HCT116 (cell line): ENCODE measurements around the gene CELF2. TPM values are rescaled to one million over a fixed set of nuclear protein-coding genes. Genes with fewer than 3 reads are reported as not detected.

Experiments used
- ATAC-seq: fragments of 200-7000 bp; cut with Tn5 transposase; 2 replicates; pipeline ENCODE4 v1.9.1; 2020; ENCODE audit warnings: mild to moderate bottlenecking, moderate library complexity
- BruUV-seq: library from RNA; stranded (reverse); fragments of 400-500 nt; replicated peaks from 2 replicates; lab custom pipeline; 2021; lab: Mats Ljungman, UMichigan
- CTCF ChIA-PET: fragments of 300-600 bp; sonication (Branson Sonifier 250); formaldehyde crosslinking; loops from one replicate; lab custom pipeline; 2021; ENCODE audit warnings: antibody characterized with exemption; lab: Charles Lee
- POLR2A ChIA-PET: fragments of 300-600, 350-600 bp; sonication (Branson Sonifier 250); formaldehyde crosslinking; loops from one replicate; lab custom pipeline; 2021; ENCODE audit warnings: antibody characterized with exemption; lab: Charles Lee
- RAD21 ChIA-PET, 2 experiments: fragments of 300-600 bp; sonication (Branson Sonifier 250); formaldehyde crosslinking; loops; one replicate each; lab custom pipeline; 2023; ENCODE audit warnings: low total read pairs in 2 of 2; ENCODE audit not compliant: uncharacterized antibody in 2 of 2, unreplicated experiment in 2 of 2, low non-redundant PET in 1 of 2; lab: Charles Lee
- DNase-seq: peaks from one replicate; pipeline ENCODE4 v3.0.0-alpha.2; 2010; ENCODE audit warnings: low read depth, low spot score
- H2AFZ ChIP-seq: fragments of 200-600 bp; shearing (Covaris generic), sonication (generic); 2 replicates; pipeline ENCODE4 v1.6.1; 2017; ENCODE audit warnings: low read depth, mixed run types, mixed read lengths, antibody characterized with exemption, low read length; ENCODE audit not compliant: poor library complexity, severe bottlenecking
- H3K27ac ChIP-seq: 2 replicates; pipeline ENCODE4 v1.5.1; 2012; ENCODE audit warnings: low read depth, low read length
- H3K27me3 ChIP-seq: fragments of 200-600 bp; sonication (generic); 2 replicates; pipeline ENCODE4 v1.6.1; 2016; ENCODE audit warnings: mixed run types, low read length, mixed read lengths; ENCODE audit not compliant: insufficient read depth
- H3K36me3 ChIP-seq, 2 experiments: fragments of 200-500 bp in 1 of 2; fragments of 200-600 bp in 1 of 2; sonication (Bioruptor generic) in 1 of 2; sonication (generic) in 1 of 2; 2 replicates each; pipeline versions ENCODE4 v1.5.1 to v1.6.1; 2014 to 2016; ENCODE audit warnings: low read length in 2 of 2, inconsistent platforms in 1 of 2, mixed read lengths in 1 of 2, mixed run types in 1 of 2; ENCODE audit not compliant: insufficient read depth in 2 of 2, control insufficient read depth in 1 of 2
- H3K4me1 ChIP-seq, 2 experiments: fragments of 200-600 bp in 1 of 2; sonication (generic) in 1 of 2; 2 replicates each; pipeline versions ENCODE4 v1.5.1 to v1.6.1; 2012 to 2017; ENCODE audit warnings: low read length in 2 of 2, inconsistent platforms in 1 of 2, mild to moderate bottlenecking in 1 of 2, mixed read lengths in 1 of 2, mixed run types in 1 of 2, moderate library complexity in 1 of 2; ENCODE audit not compliant: insufficient read depth in 2 of 2, control insufficient read depth in 1 of 2
- H3K4me2 ChIP-seq: fragments of 200-600 bp; sonication (generic); 2 replicates; pipeline ENCODE4 v1.6.1; 2017; ENCODE audit warnings: mixed run types, low read length, mixed read lengths
- H3K4me3 ChIP-seq, 2 experiments: fragments of 200-600 bp in 1 of 2; sonication (generic) in 1 of 2; replicated peaks in 1 of 2; 2 replicates each; pipeline ENCODE4 v1.5.1; 2011 to 2016; ENCODE audit warnings: low read length in 2 of 2, control low read depth in 1 of 2, low read depth in 1 of 2, mild to moderate bottlenecking in 1 of 2, mixed read lengths in 1 of 2, mixed run types in 1 of 2
- H3K79me2 ChIP-seq: fragments of 200-600 bp; sonication (generic); 2 replicates; pipeline ENCODE4 v1.6.1; 2017; ENCODE audit warnings: mild to moderate bottlenecking, mixed run types, low read length, moderate library complexity, mixed read lengths; ENCODE audit not compliant: insufficient read depth
- H3K9ac ChIP-seq: fragments of 200-600 bp; sonication (generic); 2 replicates; pipeline ENCODE4 v1.6.1; 2016; ENCODE audit warnings: low read length, mixed read lengths
- H3K9me2 ChIP-seq: fragments of 200-600 bp; sonication (generic), shearing (Covaris generic); 2 replicates; pipeline ENCODE4 v1.6.1; 2017; ENCODE audit warnings: mixed run types, mild to moderate bottlenecking, moderate library complexity; ENCODE audit not compliant: insufficient read depth
- H3K9me3 ChIP-seq, 2 experiments: fragments of 200-500 bp in 1 of 2; fragments of 200-600 bp in 1 of 2; sonication (Bioruptor generic) in 1 of 2; sonication (generic) in 1 of 2; 2 replicates each; pipeline ENCODE4 v1.6.1; 2014 to 2017; ENCODE audit warnings: low read length in 2 of 2, mixed read lengths in 2 of 2, inconsistent platforms in 1 of 2, low read depth in 1 of 2, mild to moderate bottlenecking in 1 of 2, mixed run types in 1 of 2, moderate library complexity in 1 of 2; ENCODE audit not compliant: control insufficient read depth in 1 of 2, insufficient read depth in 1 of 2
- H4K20me1 ChIP-seq: fragments of 200-600 bp; sonication (generic), shearing (Covaris generic); 2 replicates; pipeline ENCODE4 v1.6.1; 2017; ENCODE audit warnings: mixed run types, mild to moderate bottlenecking, moderate library complexity; ENCODE audit not compliant: insufficient read depth
- ATF3 ChIP-seq: IDR thresholded peaks from 2 replicates; pipeline ENCODE4 v1.6.1; 2012
- CEBPB ChIP-seq: IDR thresholded peaks from 2 replicates; pipeline ENCODE4 v1.6.1; 2012; ENCODE audit warnings: low read depth
- EGR1 ChIP-seq: IDR thresholded peaks from 2 replicates; pipeline ENCODE4 v1.6.1; 2012; ENCODE audit warnings: low read depth
- EZH2 ChIP-seq: fragments of 200-600 bp; sonication (generic); IDR thresholded peaks from 2 replicates; pipeline ENCODE4 v1.6.1; 2017; ENCODE audit warnings: antibody characterized with exemption, mixed run types
- FOSL1 ChIP-seq: IDR thresholded peaks from 2 replicates; pipeline ENCODE4 v1.6.1; 2012; ENCODE audit warnings: low read depth
- POLR2A ChIP-seq: IDR thresholded peaks from 2 replicates; pipeline ENCODE4 v1.7.0; 2011; ENCODE audit warnings: borderline replicate concordance; ENCODE audit not compliant: insufficient read depth, insufficient read length; ENCODE audit errors: extremely low read depth
- RAD21 ChIP-seq: IDR thresholded peaks from 2 replicates; pipeline ENCODE4 v1.6.1; 2012; ENCODE audit warnings: low read depth, mild to moderate bottlenecking
- REST ChIP-seq: IDR thresholded peaks from 2 replicates; pipeline ENCODE4 v1.6.1; 2012; ENCODE audit warnings: low read depth
- SIN3A ChIP-seq: IDR thresholded peaks from 2 replicates; pipeline ENCODE4 v1.6.1; 2012; ENCODE audit warnings: low read depth
- SRF ChIP-seq: IDR thresholded peaks from 2 replicates; pipeline ENCODE4 v1.6.1; 2012; ENCODE audit warnings: low read depth
- ZBTB33 ChIP-seq: IDR thresholded peaks from 2 replicates; pipeline ENCODE4 v1.6.1; 2011; ENCODE audit warnings: mild to moderate bottlenecking, low read length, moderate library complexity; ENCODE audit not compliant: insufficient replicate concordance; ENCODE audit errors: extremely low read depth
- ZFX ChIP-seq: fragments of 450-650 bp; IDR thresholded peaks from 2 replicates; pipeline ENCODE4 v1.6.1; 2017
- intact Hi-C: fragments of 100-400 bp; cut with micrococcal nuclease; formaldehyde crosslinking; loops from 2 replicates; pipeline ENCODE4 v1.10.0; 2022
- total RNA-seq: library from RNA; stranded (reverse); gene quantifications from one replicate; pipeline ENCODE4 v1.2.1, GENCODE V29; 2021; ENCODE audit not compliant: unreplicated experiment
- TF ChIP-seq, protein P1 (sequence below), 3 experiments: fragments of 200-600 bp in 1 of 3; sonication (generic) in 1 of 3; IDR thresholded peaks in 2 of 3; conservative IDR thresholded peaks in 1 of 3; 2 replicates each; pipeline ENCODE4 v1.5.1; 2012 to 2017; ENCODE audit warnings: low read depth in 2 of 3, low read length in 2 of 3, antibody characterized with exemption in 1 of 3, borderline replicate concordance in 1 of 3, control low read depth in 1 of 3, mild to moderate bottlenecking in 1 of 3, mixed read lengths in 1 of 3, mixed run types in 1 of 3, moderate library complexity in 1 of 3; ENCODE audit not compliant: insufficient read depth in 1 of 3
- TF ChIP-seq, protein P2 (sequence below): IDR thresholded peaks from 2 replicates; pipeline ENCODE4 v1.6.1; 2012

The CELF2 gene
- total RNA-seq, 1 experiment from 2014 or later = 0.66 TPM

DNA sequence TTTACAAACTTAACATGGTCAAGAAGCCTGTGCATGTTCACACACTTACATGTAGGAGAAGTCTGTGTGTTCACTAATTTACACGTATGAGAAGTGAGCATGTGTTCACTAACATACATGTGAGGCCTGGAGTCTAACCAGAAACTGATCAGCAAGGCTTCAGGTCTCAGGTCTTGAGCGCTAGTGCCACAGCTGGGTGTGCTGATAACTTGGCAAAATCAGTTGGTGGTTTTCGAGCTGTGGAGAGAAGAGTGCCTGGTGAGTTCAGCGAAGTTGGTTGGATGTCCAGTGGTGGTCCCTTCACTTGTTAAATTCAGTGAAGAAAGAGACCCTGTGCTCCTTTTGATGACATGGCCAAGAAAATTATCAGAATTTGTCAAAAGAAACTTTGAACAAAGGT, 98.7 kb downstream of the CELF2 start:
- H4K20me1 ChIP-seq = no peaks in the 10 kb centered on the region
- H3K9ac ChIP-seq = no peak overlapping the region
- no peaks in the 10 kb centered on the region for H3K4me1 ChIP-seq
- ChIA-PET RAD21 (no interaction called here), CTCF (no interaction called here), POLR2A (no interaction called here)
- no peak overlapping the region for H3K4me2 ChIP-seq
- H3K9me3 ChIP-seq = no peaks in the 10 kb centered on the region
- TF ChIP-seq RAD21 = no peak
- no TSS peak for BruUV-seq
- DNase-seq = no peak
- no peak overlapping the region for H3K4me3 ChIP-seq
- no peaks in the 10 kb centered on the region for H3K79me2 ChIP-seq
- ATAC-seq = no peak
- no peaks in the 10 kb centered on the region for H3K27me3 ChIP-seq
- H3K36me3 ChIP-seq = no peaks in the 10 kb centered on the region
- intact Hi-C loops = no loop called here
- no peaks in the 10 kb centered on the region for H3K9me2 ChIP-seq
- no peak overlapping the region for H2AFZ ChIP-seq
- H3K27ac ChIP-seq = no peak overlapping the region

DNA sequence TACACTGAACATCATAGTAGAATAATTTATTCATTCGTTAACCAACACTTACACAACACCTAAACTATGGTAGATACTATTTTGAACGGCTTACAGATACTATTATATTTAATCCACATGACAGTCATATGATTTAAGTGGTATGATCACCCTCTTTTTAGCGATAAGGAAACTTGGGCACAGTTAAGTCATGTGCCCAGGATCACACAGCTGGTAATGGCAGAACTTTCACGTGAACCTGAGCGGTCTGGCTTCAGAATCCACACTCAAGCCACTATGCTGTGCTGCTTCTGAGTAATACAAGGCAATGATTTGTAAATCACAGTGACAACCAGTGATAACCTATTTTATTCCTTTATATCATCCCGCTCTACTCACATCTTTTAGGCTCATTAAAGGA, 99.1 kb downstream of the CELF2 start:
- H3K79me2 ChIP-seq = no peaks in the 10 kb centered on the region
- no peaks in the 10 kb centered on the region for H3K4me1 ChIP-seq
- H2AFZ ChIP-seq = no peak overlapping the region
- ATAC-seq (no peak), DNase-seq (no peak)
- H3K9me3 ChIP-seq = no peaks in the 10 kb centered on the region
- no peaks in the 10 kb centered on the region for H3K27me3 ChIP-seq
- H3K36me3 ChIP-seq = no peaks in the 10 kb centered on the region
- intact Hi-C loops = no loop called here
- RAD21 ChIA-PET = no interaction called here
- no peaks in the 10 kb centered on the region for H3K9me2 ChIP-seq
- no peak overlapping the region for H3K4me2 ChIP-seq
- H3K9ac ChIP-seq = no peak overlapping the region
- POLR2A ChIA-PET = no interaction called here
- H3K4me3 ChIP-seq = no peak overlapping the region
- H4K20me1 ChIP-seq = no peaks in the 10 kb centered on the region
- CTCF ChIA-PET = no interaction called here
- BruUV-seq = no TSS peak
- H3K27ac ChIP-seq = no peak overlapping the region
- TF ChIP-seq ZFX (no peak), REST (no peak), FOSL1 (no peak), EZH2 (no peak), CEBPB (no peak), SIN3A (no peak), EGR1 (no peak), ATF3 (no peak), POLR2A (no peak), ZBTB33 (no peak), SRF (no peak)
- TF ChIP-seq, protein P1, sequence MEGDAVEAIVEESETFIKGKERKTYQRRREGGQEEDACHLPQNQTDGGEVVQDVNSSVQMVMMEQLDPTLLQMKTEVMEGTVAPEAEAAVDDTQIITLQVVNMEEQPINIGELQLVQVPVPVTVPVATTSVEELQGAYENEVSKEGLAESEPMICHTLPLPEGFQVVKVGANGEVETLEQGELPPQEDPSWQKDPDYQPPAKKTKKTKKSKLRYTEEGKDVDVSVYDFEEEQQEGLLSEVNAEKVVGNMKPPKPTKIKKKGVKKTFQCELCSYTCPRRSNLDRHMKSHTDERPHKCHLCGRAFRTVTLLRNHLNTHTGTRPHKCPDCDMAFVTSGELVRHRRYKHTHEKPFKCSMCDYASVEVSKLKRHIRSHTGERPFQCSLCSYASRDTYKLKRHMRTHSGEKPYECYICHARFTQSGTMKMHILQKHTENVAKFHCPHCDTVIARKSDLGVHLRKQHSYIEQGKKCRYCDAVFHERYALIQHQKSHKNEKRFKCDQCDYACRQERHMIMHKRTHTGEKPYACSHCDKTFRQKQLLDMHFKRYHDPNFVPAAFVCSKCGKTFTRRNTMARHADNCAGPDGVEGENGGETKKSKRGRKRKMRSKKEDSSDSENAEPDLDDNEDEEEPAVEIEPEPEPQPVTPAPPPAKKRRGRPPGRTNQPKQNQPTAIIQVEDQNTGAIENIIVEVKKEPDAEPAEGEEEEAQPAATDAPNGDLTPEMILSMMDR (IDR thresholded peaks at IDR 0.05 in 2 of 3, conservative IDR thresholded peaks at IDR 0.05 in 1 of 3; ENCODE audit: borderline replicate concordance in 1 of 3, insufficient read depth in 1 of 3, low read depth in 2 of 3, low read length in 2 of 3) = no peak
- TF ChIP-seq, protein P2, sequence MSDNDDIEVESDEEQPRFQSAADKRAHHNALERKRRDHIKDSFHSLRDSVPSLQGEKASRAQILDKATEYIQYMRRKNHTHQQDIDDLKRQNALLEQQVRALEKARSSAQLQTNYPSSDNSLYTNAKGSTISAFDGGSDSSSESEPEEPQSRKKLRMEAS = no peak
